Choroid plexus epithelial cell (primary cell): ENCODE data around the gene PLA2G2A.

Experiments
- DNase-seq: peaks from one replicate; pipeline ENCODE4 v3.0.0-alpha.2; 2010; ENCODE audit warnings: low read depth
- H3K4me3 ChIP-seq: 2 replicates; pipeline ENCODE4 v1.5.1; 2011; ENCODE audit warnings: low read depth, mild to moderate bottlenecking, control low read depth, low read length, moderate library complexity
- CTCF ChIP-seq: conservative IDR thresholded peaks from 2 replicates; pipeline ENCODE4 v1.5.1; 2011; ENCODE audit warnings: low read depth, mild to moderate bottlenecking, control low read depth, inconsistent platforms, low read length, moderate library complexity

The PLA2G2A gene

GRCh38 chr1:19942657-19943056 is 36.8 kb downstream of the PLA2G2A start:
- no peak for DNase-seq
- TF ChIP-seq CTCF = no peak
- H3K4me3 ChIP-seq = no peak overlapping the region

- TF ChIP-seq CTCF = no peak
- DNase-seq = peak; percentile 6
- H3K4me3 ChIP-seq = no peak overlapping the region
These were observed 37.3 kb downstream of the PLA2G2A start for GRCh38 chr1:19942088-19942487.

- DNase-seq = no peak
- no peak overlapping the region for H3K4me3 ChIP-seq
- TF ChIP-seq CTCF = no peak
These were observed 38.2 kb downstream of the PLA2G2A start for GRCh38 chr1:19941206-19941568.

- TF ChIP-seq CTCF = no peak
- no peak overlapping the region for H3K4me3 ChIP-seq
- DNase-seq = no peak
These were observed 38.8 kb downstream of the PLA2G2A start for GRCh38 chr1:19940486-19941205.

GRCh38 chr1:19938472-19938871 is 40.9 kb downstream of the PLA2G2A start:
- TF ChIP-seq CTCF = no peak
- no peak overlapping the region for H3K4me3 ChIP-seq
- DNase-seq = no peak

GRCh38 chr1:19936061-19936750 is 43.2 kb downstream of the PLA2G2A start:
- no peak for DNase-seq
- H3K4me3 ChIP-seq = no peak overlapping the region
- TF ChIP-seq CTCF = no peak

GRCh38 chr1:19934336-19934735 is 45.1 kb downstream of the PLA2G2A start:
- no peak overlapping the region for H3K4me3 ChIP-seq
- TF ChIP-seq CTCF = no peak
- DNase-seq = no peak
